Stimulated activated CD4-positive, alpha-beta T cell treated with anti-CD3 and anti-CD28 coated beads, Interleukin-4, amount 100 ng/mL, for 48 hours (primary cell): ENCODE measurements around the gene GBE1.

Experiments
- DNase-seq, 2 donors: peaks; one replicate each; pipeline ENCODE4 v3.0.0-alpha.2; 2020; ENCODE audit warnings: low read depth in 2 of 2

GBE1 gene

GRCh38 chr3:81468391-81468790 is 293.1 kb downstream of the GBE1 start:
- no peak for DNase-seq

- no peak for DNase-seq
These were observed 295.3 kb downstream of the GBE1 start for GRCh38 chr3:81466201-81466560.

GRCh38 chr3:81465510-81466200 is 295.8 kb downstream of the GBE1 start:
- no peak for DNase-seq

- DNase-seq = no peak
These were observed 297.7 kb downstream of the GBE1 start for GRCh38 chr3:81463781-81464180.

GRCh38 chr3:81462921-81463320 is 298.5 kb downstream of the GBE1 start:
- no peak for DNase-seq

- DNase-seq = no peak
These were observed 301.7 kb downstream of the GBE1 start for GRCh38 chr3:81459733-81460132.

GRCh38 chr3:81452418-81452817 is 309.0 kb downstream of the GBE1 start:
- DNase-seq = no peak

- no peak for DNase-seq
These were observed 309.8 kb downstream of the GBE1 start for GRCh38 chr3:81451611-81452010.

- DNase-seq = no peak
These were observed 310.3 kb downstream of the GBE1 start for GRCh38 chr3:81451140-81451539.

GRCh38 chr3:81446806-81447205 is 314.6 kb downstream of the GBE1 start:
- DNase-seq = no peak

- DNase-seq = no peak
These were observed 315.7 kb downstream of the GBE1 start for GRCh38 chr3:81445712-81446111.

GRCh38 chr3:81444817-81445460 is 316.5 kb downstream of the GBE1 start:
- no peak for DNase-seq

- DNase-seq = no peak
These were observed 317.5 kb downstream of the GBE1 start for GRCh38 chr3:81443958-81444357.

- no peak for DNase-seq
These were observed 318.0 kb downstream of the GBE1 start for GRCh38 chr3:81443457-81443782.

GRCh38 chr3:81442758-81443456 is 318.5 kb downstream of the GBE1 start:
- no peak for DNase-seq

GRCh38 chr3:81440661-81441060 is 320.8 kb downstream of the GBE1 start:
- no peak for DNase-seq
